Esophagus squamous epithelium (tissue), 4 donors: Measurements from ENCODE around the gene HEYL.

ENCODE experiments used
- CTCF ChIP-seq, 6 experiments: fragments of 450-650 bp in 4 of 6; fragments of 200-600 bp in 2 of 6; sonication (generic) in 2 of 6; IDR thresholded peaks; one replicate each; pipeline ENCODE4 v1.5.1; 2016 to 2019; ENCODE audit warnings: antibody characterized with exemption in 6 of 6, mild to moderate bottlenecking in 4 of 6, moderate library complexity in 4 of 6
- POLR2A ChIP-seq, 4 donors: fragments of 450-650 bp; IDR thresholded peaks; one replicate each; pipeline ENCODE4 v1.6.1; 2017; ENCODE audit warnings: antibody characterized with exemption in 4 of 4, mild to moderate bottlenecking in 4 of 4, moderate library complexity in 3 of 4

DNA sequence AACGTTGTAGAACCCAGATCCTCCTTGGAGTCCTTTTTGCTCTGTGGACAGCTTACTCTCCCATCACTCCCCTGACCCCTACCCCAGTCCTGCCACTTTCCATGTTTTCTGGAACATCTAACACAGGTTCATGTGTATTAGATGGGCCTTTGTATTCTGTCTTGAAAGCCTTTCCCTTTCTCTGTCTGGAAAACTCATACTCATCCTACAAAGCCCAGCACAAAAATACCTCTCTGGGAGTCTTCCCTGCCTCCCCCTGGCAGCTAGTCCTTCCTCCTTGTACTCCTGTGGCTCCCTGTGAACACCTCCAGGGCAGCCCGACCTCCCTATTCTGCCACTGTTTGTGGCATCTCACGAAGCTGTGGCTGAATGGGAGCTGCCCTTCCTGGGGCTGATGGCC is 7.8 kb upstream of the HEYL start:
- no peak for TF ChIP-seq CTCF (IDR thresholded peaks at IDR 0.05)
- TF ChIP-seq POLR2A (IDR thresholded peaks at IDR 0.05), result no peak
